Fibroblast of lung (primary cell): Measurements from ENCODE around the gene TXNRD2.

Experiments used
- EZH2 ChIP-seq: IDR thresholded peaks from 2 replicates; pipeline ENCODE4 v1.5.1; 2012; ENCODE audit warnings: low read length, control low read depth, mild to moderate bottlenecking; ENCODE audit errors: missing control alignments
- TF ChIP-seq, protein P1 (sequence below), 2 donors: IDR thresholded peaks in 1 of 2; conservative IDR thresholded peaks in 1 of 2; 1 replicate in 1 of 2; 2 replicates in 1 of 2; pipeline ENCODE4 v1.5.1; 2011 to 2012; ENCODE audit warnings: low read length in 2 of 2, control low read depth in 1 of 2, inconsistent platforms in 1 of 2, low read depth in 1 of 2, mild to moderate bottlenecking in 1 of 2

DNA sequence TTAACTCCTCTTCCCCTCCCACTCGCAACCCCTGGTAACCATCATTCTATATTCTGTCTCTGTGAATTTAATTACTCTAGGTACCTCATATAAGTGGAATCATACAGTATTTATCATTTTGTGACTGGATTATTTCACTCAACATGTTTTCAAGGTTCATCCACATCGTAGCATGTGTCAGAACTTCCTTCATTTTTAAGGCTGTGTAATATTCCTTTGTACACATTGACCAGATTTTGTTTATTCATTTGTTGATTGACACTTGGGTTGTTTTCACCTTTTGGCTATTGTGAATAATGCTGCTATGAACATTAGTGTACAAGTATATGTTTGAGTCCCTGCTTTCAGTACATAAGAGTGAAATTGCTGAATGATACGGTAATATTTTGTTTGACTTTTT is 84.2 kb downstream of the TXNRD2 start:
- no peak for TF ChIP-seq EZH2
- TF ChIP-seq, protein P1, sequence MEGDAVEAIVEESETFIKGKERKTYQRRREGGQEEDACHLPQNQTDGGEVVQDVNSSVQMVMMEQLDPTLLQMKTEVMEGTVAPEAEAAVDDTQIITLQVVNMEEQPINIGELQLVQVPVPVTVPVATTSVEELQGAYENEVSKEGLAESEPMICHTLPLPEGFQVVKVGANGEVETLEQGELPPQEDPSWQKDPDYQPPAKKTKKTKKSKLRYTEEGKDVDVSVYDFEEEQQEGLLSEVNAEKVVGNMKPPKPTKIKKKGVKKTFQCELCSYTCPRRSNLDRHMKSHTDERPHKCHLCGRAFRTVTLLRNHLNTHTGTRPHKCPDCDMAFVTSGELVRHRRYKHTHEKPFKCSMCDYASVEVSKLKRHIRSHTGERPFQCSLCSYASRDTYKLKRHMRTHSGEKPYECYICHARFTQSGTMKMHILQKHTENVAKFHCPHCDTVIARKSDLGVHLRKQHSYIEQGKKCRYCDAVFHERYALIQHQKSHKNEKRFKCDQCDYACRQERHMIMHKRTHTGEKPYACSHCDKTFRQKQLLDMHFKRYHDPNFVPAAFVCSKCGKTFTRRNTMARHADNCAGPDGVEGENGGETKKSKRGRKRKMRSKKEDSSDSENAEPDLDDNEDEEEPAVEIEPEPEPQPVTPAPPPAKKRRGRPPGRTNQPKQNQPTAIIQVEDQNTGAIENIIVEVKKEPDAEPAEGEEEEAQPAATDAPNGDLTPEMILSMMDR (conservative IDR thresholded peaks at IDR 0.05 in 1 of 2, IDR thresholded peaks at IDR 0.05 in 1 of 2; ENCODE audit: low read depth in 1 of 2, low read length in 2 of 2) = no peak
